Retinal pigment epithelial cell (primary cell): ENCODE results near the gene DYRK3.

Experiments used
- DNase-seq: peaks from one replicate; pipeline ENCODE4 v3.0.0-alpha.2; 2010; ENCODE audit warnings: low read depth
- H3K4me3 ChIP-seq: 2 replicates; pipeline ENCODE4 v1.5.1; 2011; ENCODE audit warnings: mild to moderate bottlenecking, low read length, control low read depth, moderate library complexity
- TF ChIP-seq, protein P1 (sequence below): conservative IDR thresholded peaks from 2 replicates; pipeline ENCODE4 v1.5.1; 2011; ENCODE audit warnings: low read depth, low read length, control low read depth, inconsistent platforms

The DYRK3 gene

GRCh38 chr1:206674745-206675175, 39.4 kb downstream of the DYRK3 start:
- TF ChIP-seq, protein P1, sequence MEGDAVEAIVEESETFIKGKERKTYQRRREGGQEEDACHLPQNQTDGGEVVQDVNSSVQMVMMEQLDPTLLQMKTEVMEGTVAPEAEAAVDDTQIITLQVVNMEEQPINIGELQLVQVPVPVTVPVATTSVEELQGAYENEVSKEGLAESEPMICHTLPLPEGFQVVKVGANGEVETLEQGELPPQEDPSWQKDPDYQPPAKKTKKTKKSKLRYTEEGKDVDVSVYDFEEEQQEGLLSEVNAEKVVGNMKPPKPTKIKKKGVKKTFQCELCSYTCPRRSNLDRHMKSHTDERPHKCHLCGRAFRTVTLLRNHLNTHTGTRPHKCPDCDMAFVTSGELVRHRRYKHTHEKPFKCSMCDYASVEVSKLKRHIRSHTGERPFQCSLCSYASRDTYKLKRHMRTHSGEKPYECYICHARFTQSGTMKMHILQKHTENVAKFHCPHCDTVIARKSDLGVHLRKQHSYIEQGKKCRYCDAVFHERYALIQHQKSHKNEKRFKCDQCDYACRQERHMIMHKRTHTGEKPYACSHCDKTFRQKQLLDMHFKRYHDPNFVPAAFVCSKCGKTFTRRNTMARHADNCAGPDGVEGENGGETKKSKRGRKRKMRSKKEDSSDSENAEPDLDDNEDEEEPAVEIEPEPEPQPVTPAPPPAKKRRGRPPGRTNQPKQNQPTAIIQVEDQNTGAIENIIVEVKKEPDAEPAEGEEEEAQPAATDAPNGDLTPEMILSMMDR = no peak
- no peak overlapping the region for H3K4me3 ChIP-seq
- DNase-seq = peak; percentile 79

- TF ChIP-seq, protein P1 = no peak
- no peak overlapping the region for H3K4me3 ChIP-seq
- no peak for DNase-seq
These were observed 41.2 kb downstream of the DYRK3 start for GRCh38 chr1:206676499-206676898.

- TF ChIP-seq, protein P1 = no peak
- H3K4me3 ChIP-seq = no peak overlapping the region
- no peak for DNase-seq
These were observed 43.2 kb downstream of the DYRK3 start for GRCh38 chr1:206678490-206678889.

- no peak for DNase-seq
- H3K4me3 ChIP-seq = no peak overlapping the region
- TF ChIP-seq, protein P1 = no peak
These were observed 44.4 kb downstream of the DYRK3 start for GRCh38 chr1:206679738-206680211.

- TF ChIP-seq, protein P1 = no peak
- H3K4me3 ChIP-seq = no peak overlapping the region
- no peak for DNase-seq
These were observed 44.9 kb downstream of the DYRK3 start for GRCh38 chr1:206680279-206680678.

DNA sequence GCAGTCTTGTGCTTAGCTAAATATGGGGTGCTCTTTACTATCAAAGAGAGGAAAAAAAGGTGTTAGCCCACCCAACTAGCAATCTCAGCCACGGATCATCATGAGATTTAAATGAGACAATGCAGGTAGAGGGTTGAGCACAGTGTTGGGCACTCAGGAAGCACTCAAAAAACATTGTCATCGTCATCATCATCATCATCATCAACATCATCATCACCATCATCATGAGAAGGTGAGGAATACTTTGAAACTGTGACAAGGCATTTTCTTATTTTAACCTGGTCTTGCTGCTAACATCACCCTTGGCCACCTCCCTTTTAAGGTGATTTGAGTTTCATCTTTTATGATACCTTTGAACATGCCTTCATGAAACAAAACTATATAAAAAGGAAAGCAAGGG, 46.0 kb downstream of the DYRK3 start:
- TF ChIP-seq, protein P1 = no peak
- DNase-seq = no peak
- H3K4me3 ChIP-seq = no peak overlapping the region

- TF ChIP-seq, protein P1 = no peak
- no peak overlapping the region for H3K4me3 ChIP-seq
- no peak for DNase-seq
These were observed 46.8 kb downstream of the DYRK3 start for GRCh38 chr1:206682111-206682510.
